ENCODE measurements around the gene PTPRM. TPM values are rescaled to one million over a fixed set of nuclear protein-coding genes. Genes with fewer than 3 reads are reported as not detected.
A peak's percentile ranks its signal among the peaks of the same experiment; 100 is the strongest.

The PTPRM gene
- polyA plus RNA-seq, 6 donors from 2014 or later = not detected

DNA sequence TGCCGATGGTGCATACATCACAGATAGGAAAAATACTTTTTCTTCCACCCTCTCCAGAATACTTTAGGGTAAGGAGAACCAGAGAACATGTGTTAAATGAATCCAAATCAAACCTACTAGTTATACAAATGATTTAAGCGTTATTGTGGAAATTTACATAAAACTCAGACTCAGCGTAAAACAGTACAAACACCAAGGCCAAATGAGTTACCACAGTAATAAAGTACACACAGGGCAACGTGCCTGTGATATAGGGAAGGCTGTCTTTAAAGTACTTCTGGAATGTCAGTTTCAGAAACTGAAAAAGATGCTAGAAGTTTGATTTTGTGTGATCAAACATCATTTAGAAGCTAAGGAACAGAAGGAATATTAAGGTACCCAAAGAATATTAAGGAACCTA lies 46.9 kb downstream of the PTPRM start:
- Mint-ChIP-seq H3K9me3 (peaks cover 0 to 3% (median 0%) of the 10 kb centered on the region in 7 donors), H3K27ac (no peak overlapping the region), H3K27me3 (peaks cover 0 to 2% (median 0%) of the 10 kb centered on the region in 3 donors), H3K36me3 (no peaks in the 10 kb centered on the region), H3K4me1 (no peaks in the 10 kb centered on the region), H3K4me3 (no peak overlapping the region)
- ATAC-seq (ENCODE audit: low read depth in 2 of 2) (no peak), DNase-seq (no peak)

DNA sequence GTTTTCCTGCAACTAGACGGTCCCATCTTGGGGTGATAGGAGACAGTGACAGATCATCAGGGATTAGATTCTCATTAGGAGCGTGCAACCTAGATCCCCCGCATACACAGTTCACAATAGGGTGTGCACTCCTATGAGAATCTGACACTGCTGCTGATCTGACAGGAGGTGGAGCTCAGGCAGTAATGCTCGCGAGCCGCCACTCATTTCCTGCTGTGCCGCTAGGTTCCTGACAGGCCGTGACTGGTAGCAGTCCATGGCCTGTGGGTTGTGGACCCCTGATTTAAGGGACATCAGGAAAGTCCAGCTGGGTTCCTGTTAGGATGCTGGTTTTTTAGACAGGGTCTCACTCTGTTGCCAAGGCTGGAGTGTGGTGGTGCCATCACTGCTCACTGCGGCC lies 48.7 kb downstream of the PTPRM start:
- H3K4me3 Mint-ChIP-seq = no peak overlapping the region
- no peaks in the 10 kb centered on the region for H3K36me3 Mint-ChIP-seq
- DNase-seq (no peak), ATAC-seq (ENCODE audit: low read depth in 2 of 2) (no peak)
- H3K27ac Mint-ChIP-seq = no peak overlapping the region
- no peaks in the 10 kb centered on the region for H3K27me3 Mint-ChIP-seq
- no peaks in the 10 kb centered on the region for H3K4me1 Mint-ChIP-seq
- H3K9me3 Mint-ChIP-seq = peaks cover 0 to 3% (median 0%) of the 10 kb centered on the region in 7 donors

DNA sequence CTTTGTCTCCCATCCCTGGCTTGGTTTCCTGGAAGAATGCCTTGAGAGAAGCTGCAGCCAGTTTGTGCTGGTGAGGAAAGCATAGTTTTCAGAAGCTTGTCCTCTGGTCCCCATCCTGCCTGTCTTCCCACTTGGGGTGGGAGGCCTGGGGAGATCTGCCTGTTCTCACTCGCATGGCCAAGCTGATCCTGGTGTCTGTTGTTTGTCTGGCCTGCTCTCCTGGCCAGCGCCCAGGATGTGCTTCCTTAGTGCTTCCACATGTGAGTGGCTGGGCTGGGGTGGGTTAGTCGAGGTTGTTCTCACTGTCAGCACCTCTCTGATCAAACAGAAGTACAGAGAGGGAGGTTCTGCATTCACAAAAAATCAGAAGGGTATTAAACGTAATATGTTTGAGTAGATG lies 49.5 kb downstream of the PTPRM start:
- H3K9me3 Mint-ChIP-seq = peaks cover 0 to 3% (median 0%) of the 10 kb centered on the region in 7 donors
- DNase-seq (no peak), ATAC-seq (ENCODE audit: low read depth in 2 of 2) (no peak)
- H3K4me1 Mint-ChIP-seq = no peaks in the 10 kb centered on the region
- no peaks in the 10 kb centered on the region for H3K27me3 Mint-ChIP-seq
- no peak overlapping the region for H3K27ac Mint-ChIP-seq
- no peaks in the 10 kb centered on the region for H3K36me3 Mint-ChIP-seq
- no peak overlapping the region for H3K4me3 Mint-ChIP-seq

DNA sequence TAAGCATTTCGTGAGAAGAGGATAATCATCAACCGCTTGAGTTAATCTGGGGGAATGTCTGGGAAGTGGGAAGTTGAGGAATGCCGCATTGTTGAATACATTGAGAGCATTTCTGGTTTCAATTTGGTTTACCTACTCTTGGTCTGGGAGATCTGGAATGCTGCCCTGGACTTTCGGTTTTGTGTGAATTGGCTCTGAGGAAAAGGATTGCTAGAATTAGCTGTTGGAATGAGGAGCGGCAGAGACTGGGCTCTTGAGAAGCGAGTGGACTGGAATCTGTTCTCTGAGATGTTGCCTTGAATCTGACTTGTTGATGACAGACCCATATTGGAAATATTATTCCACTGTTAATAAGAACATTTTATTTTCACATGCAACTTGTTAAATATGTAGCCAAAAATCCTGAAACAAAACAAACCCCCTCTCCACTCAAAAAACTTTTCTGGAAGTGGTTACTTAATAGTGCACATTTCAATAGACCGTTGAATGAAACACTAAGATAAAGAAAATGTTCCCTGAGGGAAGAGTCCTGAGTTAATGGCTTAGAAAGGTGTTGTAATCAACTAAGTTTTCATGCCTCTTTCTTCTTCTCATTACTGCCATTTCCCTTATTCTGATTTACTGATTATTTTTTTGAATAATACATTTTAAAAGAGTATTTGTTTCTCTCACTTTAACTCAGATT lies 50.8 kb downstream of the PTPRM start:
- no peaks in the 10 kb centered on the region for H3K27me3 Mint-ChIP-seq
- H3K4me3 Mint-ChIP-seq = no peak overlapping the region
- DNase-seq (no peak), ATAC-seq (ENCODE audit: low read depth in 2 of 2) (no peak)
- H3K4me1 Mint-ChIP-seq = no peaks in the 10 kb centered on the region
- H3K36me3 Mint-ChIP-seq = no peaks in the 10 kb centered on the region
- peak overlapping the region in 1 of 6 donors; percentile 0 for H3K27ac Mint-ChIP-seq
- peaks cover 0 to 3% (median 0%) of the 10 kb centered on the region in 7 donors for H3K9me3 Mint-ChIP-seq

DNA sequence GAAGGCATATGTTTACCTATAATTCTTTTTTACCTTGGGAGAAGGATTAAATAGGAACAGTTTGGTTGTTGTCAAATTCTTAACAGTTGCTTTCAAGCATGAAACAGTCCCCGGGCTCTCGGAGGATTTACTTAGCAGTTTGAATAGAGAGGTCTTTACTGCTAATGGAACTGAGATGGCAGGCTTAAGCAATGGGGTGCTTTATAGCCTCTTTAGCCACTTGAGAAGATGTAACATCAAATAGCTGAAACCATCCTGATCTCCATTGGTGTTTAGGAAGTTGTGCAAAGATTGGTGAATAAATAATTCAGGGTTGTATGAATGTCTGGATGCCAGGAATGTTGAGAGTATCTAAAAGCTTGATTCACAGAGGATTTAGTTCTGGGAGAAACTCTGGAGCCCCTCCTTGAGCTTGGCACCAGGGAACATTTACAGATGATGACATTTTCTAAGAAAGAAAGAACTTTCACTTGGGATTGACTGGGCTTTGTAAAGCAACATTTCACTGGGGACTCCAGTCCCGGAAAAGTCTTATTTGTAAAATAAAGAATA lies 51.9 kb downstream of the PTPRM start:
- Mint-ChIP-seq H3K9me3 (peaks cover 0 to 3% (median 0%) of the 10 kb centered on the region in 7 donors), H3K27me3 (no peaks in the 10 kb centered on the region), H3K27ac (no peak overlapping the region)

DNA sequence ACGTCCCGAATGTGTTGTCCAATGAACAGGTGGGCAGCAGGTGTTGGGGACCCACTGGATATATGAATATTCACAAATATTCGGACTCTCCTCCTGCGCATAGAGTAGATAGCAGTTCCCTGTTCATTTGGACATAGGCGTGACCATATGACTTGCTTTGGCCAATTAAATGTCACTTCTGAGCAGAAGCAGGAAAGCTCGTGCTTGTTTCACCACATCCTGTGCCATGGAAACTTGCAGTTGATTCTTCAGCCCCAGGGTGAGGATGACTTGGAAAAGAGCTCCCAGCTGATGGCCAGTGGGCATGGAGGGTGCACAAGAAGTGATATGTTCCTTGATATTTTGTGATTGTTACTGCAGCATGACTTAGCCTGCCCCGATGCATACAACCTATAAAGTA lies 52.6 kb downstream of the PTPRM start:
- H3K4me3 Mint-ChIP-seq = no peak overlapping the region
- ATAC-seq (ENCODE audit: low read depth in 2 of 2) (no peak), DNase-seq (no peak)
- no peaks in the 10 kb centered on the region for H3K4me1 Mint-ChIP-seq
- H3K27me3 Mint-ChIP-seq = no peaks in the 10 kb centered on the region
- no peaks in the 10 kb centered on the region for H3K36me3 Mint-ChIP-seq
- H3K27ac Mint-ChIP-seq = no peak overlapping the region
- peaks cover 0 to 3% (median 0%) of the 10 kb centered on the region in 7 donors for H3K9me3 Mint-ChIP-seq

More for the DNA sequence above, 51.9 kb downstream of the PTPRM start:
- Mint-ChIP-seq H3K4me1 (no peaks in the 10 kb centered on the region), H3K4me3 (no peak overlapping the region), H3K36me3 (no peaks in the 10 kb centered on the region)
- ATAC-seq (ENCODE audit: low read depth in 2 of 2) (no peak), DNase-seq (no peak)

DNA sequence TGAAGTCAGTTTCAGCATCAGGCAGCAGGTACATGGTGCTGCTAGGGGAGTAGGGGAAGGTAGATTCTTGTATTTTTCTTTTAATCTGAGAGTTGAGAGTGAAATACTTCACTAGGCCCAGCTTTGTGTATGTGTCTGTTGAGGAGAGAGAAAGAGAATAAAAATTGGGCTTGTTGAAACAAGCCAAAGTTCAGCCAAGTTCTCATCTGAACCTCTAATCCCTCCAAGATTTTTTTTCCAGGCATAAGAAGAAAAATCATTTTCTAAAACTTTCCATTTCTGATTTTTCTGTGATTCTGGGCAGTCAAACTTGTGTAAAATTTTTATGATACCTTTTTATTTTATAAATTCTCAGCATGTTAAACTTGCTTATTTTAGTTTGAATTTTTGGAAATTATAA lies 55.6 kb downstream of the PTPRM start:
- H3K4me3 Mint-ChIP-seq = no peak overlapping the region
- H3K4me1 Mint-ChIP-seq = no peaks in the 10 kb centered on the region
- H3K27me3 Mint-ChIP-seq = peaks cover 0 to 6% (median 0%) of the 10 kb centered on the region in 3 donors
- no peak for DNase-seq
- no peaks in the 10 kb centered on the region for H3K36me3 Mint-ChIP-seq
- H3K9me3 Mint-ChIP-seq = no peaks in the 10 kb centered on the region
- no peak overlapping the region for H3K27ac Mint-ChIP-seq
- ATAC-seq (ENCODE audit: low read depth in 2 of 2) = no peak

DNA sequence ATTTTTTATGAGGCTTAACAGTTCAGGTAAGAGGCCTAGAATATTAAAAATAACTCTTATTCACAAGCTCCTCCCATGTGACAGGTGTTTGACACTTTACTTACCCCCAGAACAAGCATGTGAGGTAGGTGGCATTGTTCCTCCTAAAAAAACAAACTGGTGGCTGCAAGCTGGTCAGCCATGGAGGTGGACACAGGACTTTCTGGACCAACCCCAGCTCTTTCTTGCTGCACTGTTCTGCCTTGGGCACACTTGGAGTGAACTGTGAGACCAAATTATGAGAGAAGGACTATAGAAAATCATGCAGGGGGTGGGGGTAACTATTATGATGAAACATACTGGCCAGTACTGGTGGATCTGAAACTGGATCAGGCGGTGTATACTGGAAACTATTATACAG lies 56.6 kb downstream of the PTPRM start:
- ATAC-seq (ENCODE audit: low read depth in 2 of 2) (no peak), DNase-seq (no peak)
- H3K4me1 Mint-ChIP-seq = no peaks in the 10 kb centered on the region
- H3K27ac Mint-ChIP-seq = no peak overlapping the region
- H3K36me3 Mint-ChIP-seq = no peaks in the 10 kb centered on the region
- H3K4me3 Mint-ChIP-seq = no peak overlapping the region
- peaks cover 0 to 6% (median 0%) of the 10 kb centered on the region in 3 donors for H3K27me3 Mint-ChIP-seq
- no peaks in the 10 kb centered on the region for H3K9me3 Mint-ChIP-seq

DNA sequence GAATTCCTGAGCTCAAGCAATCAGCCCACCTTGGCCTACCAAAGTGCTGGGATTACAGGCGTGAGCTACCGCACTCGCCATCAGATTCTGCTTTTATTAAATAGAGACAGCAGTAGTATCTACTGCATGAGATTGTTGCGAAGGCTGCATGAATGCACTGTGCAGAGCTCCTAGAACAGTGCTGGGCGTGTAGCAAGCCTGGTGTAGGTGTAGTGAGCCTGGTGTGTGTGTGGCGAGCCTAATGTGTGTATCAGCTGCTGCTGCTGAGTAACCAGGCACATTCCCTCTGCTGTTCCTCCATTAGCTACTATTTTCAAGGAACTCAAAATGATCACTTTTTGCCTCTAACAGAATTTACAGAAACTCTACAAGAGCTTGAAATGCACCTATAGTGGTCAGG lies 57.6 kb downstream of the PTPRM start:
- no peaks in the 10 kb centered on the region for H3K36me3 Mint-ChIP-seq

DNA sequence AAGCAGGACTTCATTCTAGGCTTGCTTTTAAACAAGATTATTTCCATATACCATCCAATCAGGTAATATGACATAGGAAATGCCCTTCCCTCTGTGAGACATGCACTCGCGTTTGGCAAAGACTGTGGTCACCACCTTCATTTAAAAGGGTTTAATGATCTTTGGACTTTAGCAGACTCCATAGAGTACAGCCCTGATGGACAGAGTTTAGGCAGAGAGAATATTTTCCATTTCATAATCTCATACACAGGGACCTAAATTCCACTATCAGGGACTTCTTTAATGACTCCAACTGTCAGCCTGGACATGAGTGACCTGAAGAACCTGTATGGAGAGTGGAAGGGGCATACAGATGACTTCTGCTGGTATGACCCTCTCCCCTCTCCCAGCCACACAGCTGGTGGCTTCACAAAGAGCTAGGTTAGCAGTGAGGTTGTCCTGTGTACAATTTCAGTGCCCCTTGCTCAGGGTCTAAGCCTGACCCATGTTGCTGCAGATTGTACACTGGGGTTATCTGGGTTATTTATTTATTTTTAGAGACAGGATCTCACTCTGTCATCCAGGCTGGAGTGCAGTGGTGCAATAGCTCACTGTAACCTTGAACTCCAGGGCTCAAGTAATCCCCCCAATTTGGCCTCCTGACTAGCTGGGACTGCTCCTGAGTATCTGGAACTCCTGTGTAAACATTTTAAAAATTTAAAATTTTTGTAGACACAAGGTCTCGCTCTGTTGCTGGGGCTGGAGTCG lies 59.2 kb downstream of the PTPRM start:
- H3K4me3 Mint-ChIP-seq = no peak overlapping the region
- no peak for DNase-seq
- ATAC-seq (ENCODE audit: low read depth in 2 of 2) = no peak
- H3K27me3 Mint-ChIP-seq = peaks cover 0 to 6% (median 0%) of the 10 kb centered on the region in 3 donors
- no peaks in the 10 kb centered on the region for H3K4me1 Mint-ChIP-seq
- peaks cover 0 to 6% (median 0%) of the 10 kb centered on the region in 7 donors for H3K9me3 Mint-ChIP-seq
- H3K27ac Mint-ChIP-seq = no peak overlapping the region
- H3K36me3 Mint-ChIP-seq = no peaks in the 10 kb centered on the region

More for the DNA sequence above, 57.6 kb downstream of the PTPRM start:
- no peaks in the 10 kb centered on the region for H3K4me1 Mint-ChIP-seq
- H3K27ac Mint-ChIP-seq = peak overlapping the region in 1 of 6 donors; percentile 92
- peaks cover 0 to under 1% (median 0%) of the 10 kb centered on the region in 7 donors for H3K9me3 Mint-ChIP-seq
- no peak for DNase-seq
- ATAC-seq (ENCODE audit: low read depth in 2 of 2) = no peak
- peaks cover 0 to 6% (median 0%) of the 10 kb centered on the region in 3 donors for H3K27me3 Mint-ChIP-seq
- H3K4me3 Mint-ChIP-seq = no peak overlapping the region

DNA sequence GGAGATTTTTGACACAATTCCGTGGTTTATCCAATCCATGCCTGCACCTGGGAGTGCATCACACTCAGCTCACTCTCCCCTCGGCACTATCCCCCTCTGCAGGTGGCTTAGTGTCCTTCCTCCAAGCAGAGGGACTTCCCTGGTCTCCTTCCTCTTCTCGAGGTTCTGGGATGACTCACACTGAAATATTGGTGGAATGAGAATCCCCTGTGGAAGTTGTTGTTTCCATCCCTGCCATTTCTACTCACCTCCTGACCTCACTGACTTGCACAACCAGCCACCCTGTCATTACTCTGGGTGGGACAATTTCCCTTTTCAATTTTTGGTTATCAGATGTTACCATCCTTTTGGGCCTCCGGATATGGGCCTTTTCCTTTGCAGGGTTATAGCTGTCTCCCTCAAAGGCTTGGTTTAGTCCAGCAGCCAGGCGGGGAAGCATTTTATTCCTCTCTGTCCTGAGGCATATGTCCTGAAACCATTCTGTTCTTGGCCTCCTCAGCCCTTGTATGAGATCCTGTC lies 59.9 kb downstream of the PTPRM start:
- Mint-ChIP-seq H3K27me3 (peaks cover 0 to 6% (median 0%) of the 10 kb centered on the region in 3 donors), H3K4me3 (no peak overlapping the region), H3K9me3 (peaks cover 0 to 6% (median 0%) of the 10 kb centered on the region in 7 donors), H3K36me3 (no peaks in the 10 kb centered on the region), H3K27ac (no peak overlapping the region), H3K4me1 (no peaks in the 10 kb centered on the region)
- ATAC-seq (ENCODE audit: low read depth in 2 of 2) (no peak), DNase-seq (no peak)

DNA sequence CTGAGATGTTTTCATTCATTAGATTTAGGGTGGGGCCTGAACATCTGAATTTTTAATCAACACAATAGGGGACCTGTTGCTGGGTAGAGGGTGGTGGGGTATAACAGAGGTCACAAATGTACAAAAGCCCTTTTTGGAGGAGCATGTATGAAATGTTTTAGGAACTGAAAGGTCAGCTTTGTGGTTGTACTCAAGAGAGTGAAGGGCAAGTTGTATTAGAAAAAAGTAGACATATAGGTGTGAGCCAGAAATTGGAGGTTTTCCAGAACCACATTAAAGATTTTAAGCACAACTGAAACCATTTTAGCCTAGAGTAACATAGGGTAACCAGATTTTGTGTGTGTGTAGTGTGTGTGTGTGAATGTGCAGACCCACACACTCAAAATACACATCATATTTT lies 62.3 kb downstream of the PTPRM start:
- Mint-ChIP-seq H3K36me3 (no peaks in the 10 kb centered on the region), H3K27ac (no peak overlapping the region), H3K9me3 (peaks cover 0 to 11% (median 0%) of the 10 kb centered on the region in 7 donors), H3K4me3 (no peak overlapping the region), H3K27me3 (peaks cover 0 to 6% (median 0%) of the 10 kb centered on the region in 3 donors), H3K4me1 (no peaks in the 10 kb centered on the region)
- DNase-seq = no peak
- ATAC-seq (ENCODE audit: low read depth in 2 of 2) = no peak

DNA sequence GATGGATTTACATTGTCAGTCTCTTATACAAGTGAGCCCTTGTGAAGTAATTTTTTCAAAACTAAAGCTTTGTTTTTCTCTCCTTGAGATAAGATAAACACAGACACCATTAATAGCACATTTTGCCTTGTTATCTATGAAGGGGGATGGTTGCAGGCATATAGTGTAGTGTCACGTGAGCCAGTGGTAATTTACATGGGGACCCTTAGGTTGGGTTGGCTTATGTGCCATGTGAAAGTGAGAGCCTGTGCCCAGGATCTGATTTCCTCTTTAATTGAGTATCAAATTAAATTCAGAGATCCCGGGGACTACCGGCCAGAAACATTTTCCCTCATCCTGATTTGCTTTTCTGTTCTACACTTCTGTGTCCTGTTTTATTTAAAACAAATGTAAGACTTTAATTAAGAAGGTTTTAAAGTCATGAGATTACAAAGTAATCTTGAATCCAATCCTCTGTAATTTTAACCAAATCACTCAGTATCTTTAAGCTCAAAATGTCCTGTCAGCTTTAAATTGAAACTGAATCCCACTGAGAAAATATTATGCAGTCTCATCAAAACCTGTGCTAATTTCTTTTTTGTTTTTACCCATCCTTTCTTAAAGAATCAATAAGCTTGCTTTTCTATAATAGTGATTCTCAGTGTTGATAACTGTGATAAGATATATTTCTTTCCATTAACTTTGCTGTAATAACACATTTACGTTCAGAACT lies 63.8 kb downstream of the PTPRM start:
- peaks cover 0 to 6% (median 0%) of the 10 kb centered on the region in 3 donors for H3K27me3 Mint-ChIP-seq
- H3K4me3 Mint-ChIP-seq = no peak overlapping the region
- no peaks in the 10 kb centered on the region for H3K36me3 Mint-ChIP-seq
- H3K27ac Mint-ChIP-seq = no peak overlapping the region
- ATAC-seq (ENCODE audit: low read depth in 2 of 2) = no peak
- H3K9me3 Mint-ChIP-seq = peaks cover 0 to 17% (median 0%) of the 10 kb centered on the region in 7 donors
- DNase-seq = no peak
- H3K4me1 Mint-ChIP-seq = no peaks in the 10 kb centered on the region

All from naive B cell (primary cell).